ENCODE results near the gene CGNL1. TPM values are rescaled to one million over a fixed set of nuclear protein-coding genes. Genes with fewer than 3 reads are reported as not detected.

CGNL1 gene
- total and polyA plus RNA-seq, 2 experiments from 2014 or later = 11.4 to 13.1 TPM

DNA sequence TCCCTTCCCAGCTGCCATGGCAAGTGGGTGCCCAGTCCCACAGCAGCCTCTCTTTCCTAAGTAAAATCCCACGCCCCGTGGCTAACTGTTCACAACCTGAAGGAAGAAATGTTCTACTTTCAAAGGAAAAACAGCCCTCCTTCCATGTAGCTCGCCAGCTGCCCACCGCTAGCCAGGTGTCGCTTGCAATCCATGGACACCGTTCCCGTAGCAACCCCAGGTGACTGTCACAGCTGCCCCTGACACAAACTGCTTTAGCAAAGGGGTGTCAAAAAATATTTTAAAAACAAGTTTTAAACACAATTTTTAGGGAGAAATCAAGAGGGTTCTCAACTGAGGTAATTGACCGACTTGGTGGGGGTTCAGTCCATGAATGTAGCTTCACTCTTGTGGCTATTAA, 21.0 kb upstream of the CGNL1 start:
- WGBS (ENCODE audit: low lambda C conversion rate, missing lambda C conversion rate) = 97% methylated on average over 8 of the region's 8 CpGs
- DNase-seq (ENCODE audit: low spot score) = no peak
- H3K4me3 ChIP-seq = no peak overlapping the region
- no peaks in the 10 kb centered on the region for H3K79me2 ChIP-seq
- no peak overlapping the region for H2AFZ ChIP-seq
- TF ChIP-seq CTCF (IDR thresholded peaks at IDR 0.05; ENCODE audit: poor library complexity) (no peak), EZH2phosphoT487 (IDR thresholded peaks at IDR 0.05; ENCODE audit: low read depth, severe bottlenecking, unreplicated experiment) (no peak), EZH2 (IDR thresholded peaks at IDR 0.05; ENCODE audit: borderline replicate concordance) (no peak)
- no peaks in the 10 kb centered on the region for H4K20me1 ChIP-seq (ENCODE audit: insufficient read depth, poor library complexity, severe bottlenecking)
- no peak overlapping the region for H3K27ac ChIP-seq
- no peaks in the 10 kb centered on the region for H3K27me3 ChIP-seq
- no peaks in the 10 kb centered on the region for H3K9me3 ChIP-seq (ENCODE audit: low read depth)
- peaks cover 6% of the 10 kb centered on the region for H3K4me1 ChIP-seq (ENCODE audit: insufficient read depth)
- no peaks in the 10 kb centered on the region for H3K36me3 ChIP-seq (replicated peaks; ENCODE audit: insufficient read depth, low read depth)
- no peaks in the 10 kb centered on the region for H3K9me2 ChIP-seq (replicated peaks; ENCODE audit: insufficient read depth)
- H3K4me2 ChIP-seq = no peak overlapping the region

DNA sequence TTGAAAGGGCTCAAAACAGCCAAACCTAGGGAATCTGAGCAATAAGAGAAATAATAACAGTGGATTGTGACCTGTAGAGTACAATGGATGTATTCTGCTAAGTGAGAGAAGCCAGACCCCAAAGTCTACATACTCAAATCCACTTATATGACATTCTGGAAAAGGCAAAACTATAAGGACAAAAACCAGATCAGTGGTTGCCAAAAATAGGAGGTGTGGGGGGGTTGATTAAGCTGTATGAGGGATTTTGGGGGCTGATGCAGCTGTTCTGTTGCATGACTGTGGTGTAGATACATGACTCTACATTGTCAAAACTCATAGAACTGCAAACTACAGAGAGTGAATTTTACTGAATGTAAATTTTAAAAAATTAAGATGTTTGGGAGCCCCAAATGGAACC, 20.1 kb upstream of the CGNL1 start:
- Histone ChIP-seq H3K9me3 (ENCODE audit: low read depth) (no peaks in the 10 kb centered on the region), H3K27me3 (no peaks in the 10 kb centered on the region), H3K4me2 (no peak overlapping the region), H2AFZ (no peak overlapping the region), H3K79me2 (no peaks in the 10 kb centered on the region), H3K27ac (no peak overlapping the region), H3K4me3 (no peak overlapping the region), H3K9me2 (replicated peaks; ENCODE audit: insufficient read depth) (no peaks in the 10 kb centered on the region), H4K20me1 (ENCODE audit: insufficient read depth, poor library complexity, severe bottlenecking) (no peaks in the 10 kb centered on the region), H3K36me3 (replicated peaks; ENCODE audit: insufficient read depth, low read depth) (no peaks in the 10 kb centered on the region), H3K4me1 (ENCODE audit: insufficient read depth) (peaks cover 6% of the 10 kb centered on the region)
- no peak for TF ChIP-seq CTCF (IDR thresholded peaks at IDR 0.05; ENCODE audit: poor library complexity)
- TF ChIP-seq EZH2phosphoT487 (IDR thresholded peaks at IDR 0.05; ENCODE audit: low read depth, severe bottlenecking, unreplicated experiment) = no peak
- no peak for TF ChIP-seq EZH2 (IDR thresholded peaks at IDR 0.05; ENCODE audit: borderline replicate concordance)
- no peak for DNase-seq (ENCODE audit: low spot score)

DNA sequence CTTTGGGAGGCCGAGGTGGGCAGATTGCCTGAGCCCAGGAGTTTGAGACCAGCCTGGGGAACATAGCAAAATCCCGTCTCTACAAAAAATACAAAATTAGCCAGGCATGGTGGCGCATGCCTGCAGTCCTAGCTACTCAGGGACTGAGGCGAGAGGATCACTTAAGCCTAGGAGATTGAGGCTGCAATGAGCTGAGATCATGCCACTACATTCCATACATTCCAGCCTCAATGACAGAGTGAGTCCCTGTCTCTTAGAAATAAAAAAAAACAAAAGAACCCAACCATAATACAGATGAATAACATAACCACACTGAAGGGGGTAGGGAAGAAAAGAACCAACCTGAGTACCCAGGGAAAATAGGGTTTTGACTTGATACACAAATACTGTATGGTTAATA, 19.7 kb upstream of the CGNL1 start:
- Histone ChIP-seq H4K20me1 (ENCODE audit: insufficient read depth, poor library complexity, severe bottlenecking) (no peaks in the 10 kb centered on the region), H3K9me2 (replicated peaks; ENCODE audit: insufficient read depth) (no peaks in the 10 kb centered on the region), H3K27ac (no peak overlapping the region), H3K4me3 (no peak overlapping the region), H2AFZ (no peak overlapping the region), H3K9me3 (ENCODE audit: low read depth) (no peaks in the 10 kb centered on the region), H3K27me3 (no peaks in the 10 kb centered on the region), H3K36me3 (replicated peaks; ENCODE audit: insufficient read depth, low read depth) (no peaks in the 10 kb centered on the region), H3K79me2 (no peaks in the 10 kb centered on the region), H3K4me2 (no peak overlapping the region), H3K4me1 (ENCODE audit: insufficient read depth) (peaks cover 6% of the 10 kb centered on the region)
- TF ChIP-seq EZH2phosphoT487 (IDR thresholded peaks at IDR 0.05; ENCODE audit: low read depth, severe bottlenecking, unreplicated experiment) = no peak
- 62% methylated on average over 4 of the region's 4 CpGs for WGBS (ENCODE audit: low lambda C conversion rate, missing lambda C conversion rate)
- no peak for DNase-seq (ENCODE audit: low spot score)

- DNase-seq (ENCODE audit: low spot score) = no peak
- Histone ChIP-seq H3K9me3 (ENCODE audit: low read depth) (no peaks in the 10 kb centered on the region), H3K27ac (no peak overlapping the region), H2AFZ (no peak overlapping the region), H3K4me3 (no peak overlapping the region), H3K79me2 (no peaks in the 10 kb centered on the region), H3K4me2 (no peak overlapping the region), H3K4me1 (ENCODE audit: insufficient read depth) (peaks cover 6% of the 10 kb centered on the region), H3K27me3 (no peaks in the 10 kb centered on the region), H4K20me1 (ENCODE audit: insufficient read depth, poor library complexity, severe bottlenecking) (no peaks in the 10 kb centered on the region), H3K36me3 (replicated peaks; ENCODE audit: insufficient read depth, low read depth) (no peaks in the 10 kb centered on the region), H3K9me2 (replicated peaks; ENCODE audit: insufficient read depth) (no peaks in the 10 kb centered on the region)
- TF ChIP-seq CTCF (IDR thresholded peaks at IDR 0.05; ENCODE audit: poor library complexity) = no peak
- TF ChIP-seq EZH2phosphoT487 (IDR thresholded peaks at IDR 0.05; ENCODE audit: low read depth, severe bottlenecking, unreplicated experiment) = no peak
- no peak for TF ChIP-seq EZH2 (IDR thresholded peaks at IDR 0.05; ENCODE audit: borderline replicate concordance)
- WGBS (ENCODE audit: low lambda C conversion rate, missing lambda C conversion rate) = 42% methylated on average over 1 of the region's 1 CpG
These were observed 18.5 kb upstream of the CGNL1 start for GRCh38 chr15:57357799-57358198.

Data from hepatocyte (in vitro differentiated cells).